ENCODE results near the gene TBRG4. TPM values are rescaled to one million over a fixed set of nuclear protein-coding genes. Genes with fewer than 3 reads are reported as not detected.

TBRG4 gene
- polyA plus RNA-seq, 3 donors: 51.2 to 59.1 (median 54.6) TPM

GRCh38 chr7:45145881-45146280 lies 34.4 kb upstream of the TBRG4 start:
- no peak for DNase-seq (ENCODE audit: low read depth in 3 of 3, low spot score in 2 of 3)

GRCh38 chr7:45143616-45144015 lies 32.1 kb upstream of the TBRG4 start:
- DNase-seq (ENCODE audit: low read depth in 3 of 3, low spot score in 2 of 3): no peak

GRCh38 chr7:45140827-45141226 lies 29.3 kb upstream of the TBRG4 start:
- DNase-seq (ENCODE audit: low read depth in 3 of 3, low spot score in 2 of 3): no peak

DNA sequence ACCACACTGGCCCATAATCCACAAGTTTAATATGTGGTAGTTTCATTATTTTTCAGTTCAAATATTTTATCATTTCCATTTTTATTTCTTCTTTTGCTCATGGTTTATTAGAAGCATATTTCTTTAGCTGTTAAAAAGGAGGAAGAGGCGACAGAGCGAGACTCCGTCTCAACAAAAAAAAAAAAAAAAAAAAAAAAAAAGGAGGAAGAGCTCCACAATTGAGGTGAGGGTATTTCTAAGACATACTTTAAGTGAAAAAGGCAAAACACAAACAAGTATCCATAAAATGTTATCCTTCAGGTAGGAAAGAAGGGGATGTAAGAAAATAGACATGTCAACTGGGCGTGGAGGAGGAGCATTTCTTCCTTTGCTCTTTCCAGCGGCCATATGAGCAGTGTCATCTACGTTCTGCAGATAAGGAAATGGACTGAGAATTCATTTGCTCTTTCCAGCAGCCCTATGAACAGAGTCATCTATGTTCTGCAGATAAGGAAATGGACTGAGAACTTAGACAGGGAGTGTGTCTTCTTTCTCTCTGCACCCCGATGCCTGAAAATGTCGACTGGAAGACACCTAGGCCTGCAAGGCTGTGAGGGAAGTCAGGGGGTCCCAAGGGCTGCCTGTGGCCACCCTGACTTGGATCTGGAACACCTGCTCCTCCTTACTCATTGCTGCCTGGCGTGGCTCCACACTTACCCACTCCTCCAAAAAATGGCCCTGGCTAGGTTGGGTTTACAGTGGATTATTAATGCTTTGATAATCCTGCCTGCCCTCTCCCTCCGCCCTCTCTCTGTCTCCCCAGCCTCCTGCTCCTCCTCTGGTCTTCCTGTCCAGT lies 27.2 kb upstream of the TBRG4 start:
- no peak for DNase-seq (ENCODE audit: low read depth in 3 of 3, low spot score in 2 of 3)

- DNase-seq (ENCODE audit: low read depth in 3 of 3, low spot score in 2 of 3): peak; percentile 54 to 67 (median 55)
Observed at GRCh38 chr7:45136106-45137060, 24.9 kb upstream of the TBRG4 start.

DNA sequence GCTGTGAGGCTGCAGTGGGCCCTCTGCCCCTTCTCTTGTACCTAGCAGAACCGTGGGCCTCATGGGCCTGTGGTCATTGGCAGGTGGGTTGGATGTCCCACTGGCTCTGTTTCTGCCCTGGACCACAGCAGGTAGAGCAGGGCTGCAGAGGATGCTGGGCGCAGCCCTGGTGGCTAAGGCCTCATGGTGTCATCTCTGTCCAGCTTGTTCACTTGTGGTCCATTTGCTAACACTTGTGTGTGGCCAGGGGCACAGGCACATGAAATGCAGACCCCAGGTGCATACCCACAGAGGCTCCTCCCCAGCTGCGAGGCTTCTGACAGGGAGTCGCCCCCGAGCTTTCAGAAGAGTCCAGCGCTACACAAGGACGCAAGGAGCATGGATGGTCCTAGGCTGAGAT lies 22.4 kb upstream of the TBRG4 start:
- no peak for DNase-seq (ENCODE audit: low read depth in 3 of 3, low spot score in 2 of 3)

DNA sequence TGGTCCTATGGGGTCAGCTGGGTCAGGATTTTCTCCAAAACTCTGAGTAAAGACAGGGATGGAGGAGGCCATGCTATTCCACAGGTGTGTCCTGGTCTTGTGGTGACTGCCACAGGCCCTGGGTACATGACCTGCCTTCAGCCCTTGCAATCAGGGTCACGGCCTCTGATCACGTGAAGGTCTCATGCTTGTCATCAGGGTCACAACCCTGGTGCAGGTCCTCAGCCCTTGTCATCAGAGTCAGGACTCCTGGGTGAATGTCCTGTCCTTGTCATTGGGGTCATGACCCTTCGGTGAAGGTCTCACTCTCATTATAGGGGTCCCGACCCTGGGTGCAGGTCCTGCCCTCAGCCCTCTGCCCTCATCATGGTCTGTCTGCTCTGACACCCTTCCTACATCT lies 21.9 kb upstream of the TBRG4 start:
- no peak for DNase-seq (ENCODE audit: low read depth in 3 of 3, low spot score in 2 of 3)

- DNase-seq (ENCODE audit: low read depth in 3 of 3, low spot score in 2 of 3): no peak
Observed at GRCh38 chr7:45132708-45133320, 21.3 kb upstream of the TBRG4 start.

- no peak for DNase-seq (ENCODE audit: low read depth in 3 of 3, low spot score in 2 of 3)
Observed at GRCh38 chr7:45131891-45132290, 20.4 kb upstream of the TBRG4 start.

DNA sequence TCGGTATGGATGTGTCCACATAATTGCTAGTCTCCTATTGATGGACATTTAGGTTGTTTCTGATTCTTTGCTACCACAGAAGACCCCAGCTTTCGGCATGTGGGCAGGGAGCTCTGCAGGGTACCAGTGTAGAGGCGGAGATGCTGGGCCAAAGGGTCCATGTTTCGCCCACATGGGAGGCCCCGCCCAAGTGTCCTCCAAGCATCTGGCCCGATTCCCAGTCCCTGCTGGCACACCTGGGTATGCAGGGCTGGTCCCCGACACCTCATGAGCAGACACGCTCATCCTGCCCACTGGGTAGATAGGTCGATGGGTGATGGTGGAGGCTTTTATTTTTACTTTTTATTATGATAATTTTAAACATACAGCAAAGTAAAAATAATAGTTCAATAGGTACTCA lies 19.4 kb upstream of the TBRG4 start:
- no peak for DNase-seq (ENCODE audit: low read depth in 3 of 3, low spot score in 2 of 3)

DNA sequence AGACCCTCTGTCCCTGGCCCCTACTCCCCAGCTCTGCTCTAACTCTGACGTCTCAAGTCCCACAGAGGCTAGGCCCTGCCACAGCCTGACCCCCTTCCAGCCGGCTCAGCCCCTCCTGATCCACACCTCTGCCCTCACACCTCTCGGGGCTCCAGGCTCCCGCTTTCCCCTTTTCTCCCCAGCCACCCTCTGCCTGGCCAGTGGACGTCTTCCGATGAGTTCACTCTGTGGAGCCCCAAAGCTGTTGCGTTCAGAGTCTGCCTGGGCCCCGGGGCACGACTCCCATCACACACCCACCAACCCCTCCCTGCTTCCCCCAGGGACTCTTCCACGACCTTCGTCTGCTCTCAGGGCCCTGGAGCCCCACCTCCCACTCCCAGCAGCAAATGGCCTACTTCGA lies 18.4 kb upstream of the TBRG4 start:
- no peak for DNase-seq (ENCODE audit: low read depth in 3 of 3, low spot score in 2 of 3)

DNA sequence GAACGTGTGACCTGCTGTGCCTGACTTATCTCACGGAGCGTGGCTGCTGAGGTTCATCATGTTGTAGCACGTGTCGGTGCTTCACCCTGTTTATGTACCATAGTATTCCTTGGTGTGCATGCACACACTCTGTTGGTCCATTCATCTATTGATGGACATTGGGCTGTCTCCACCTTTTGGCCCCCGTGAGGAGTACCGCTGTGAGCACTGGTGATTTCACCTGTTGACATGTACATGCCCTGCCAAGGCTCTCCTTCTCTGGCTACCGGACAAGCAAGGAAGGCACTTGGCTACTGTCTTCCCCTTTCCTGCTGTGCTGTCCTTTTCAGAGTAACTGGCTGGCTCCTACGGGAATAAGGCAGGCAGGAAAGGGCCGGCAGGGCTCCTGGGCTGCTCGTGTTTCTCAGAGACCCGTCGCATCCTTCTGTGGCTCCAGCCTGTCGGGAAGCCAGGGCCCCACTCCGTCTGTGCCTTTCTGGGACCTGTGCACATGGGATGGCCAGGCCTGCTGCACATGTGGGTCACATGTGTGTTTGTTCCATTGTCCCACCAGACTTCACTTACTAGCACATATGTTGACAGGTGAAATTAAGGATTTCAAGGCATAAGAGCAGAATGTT lies 17.8 kb upstream of the TBRG4 start:
- no peak for DNase-seq (ENCODE audit: low read depth in 3 of 3, low spot score in 2 of 3)

- DNase-seq (ENCODE audit: low read depth in 3 of 3, low spot score in 2 of 3): no peak
Observed at GRCh38 chr7:45126920-45127319, 15.4 kb upstream of the TBRG4 start.

GRCh38 chr7:45126201-45126600 lies 14.7 kb upstream of the TBRG4 start:
- no peak for DNase-seq (ENCODE audit: low read depth in 3 of 3, low spot score in 2 of 3)

- DNase-seq (ENCODE audit: low read depth in 3 of 3, low spot score in 2 of 3): no peak
Observed at GRCh38 chr7:45125193-45125904, 13.9 kb upstream of the TBRG4 start.

- no peak for DNase-seq (ENCODE audit: low read depth in 3 of 3, low spot score in 2 of 3)
Observed at GRCh38 chr7:45123913-45124710, 12.6 kb upstream of the TBRG4 start.

DNA sequence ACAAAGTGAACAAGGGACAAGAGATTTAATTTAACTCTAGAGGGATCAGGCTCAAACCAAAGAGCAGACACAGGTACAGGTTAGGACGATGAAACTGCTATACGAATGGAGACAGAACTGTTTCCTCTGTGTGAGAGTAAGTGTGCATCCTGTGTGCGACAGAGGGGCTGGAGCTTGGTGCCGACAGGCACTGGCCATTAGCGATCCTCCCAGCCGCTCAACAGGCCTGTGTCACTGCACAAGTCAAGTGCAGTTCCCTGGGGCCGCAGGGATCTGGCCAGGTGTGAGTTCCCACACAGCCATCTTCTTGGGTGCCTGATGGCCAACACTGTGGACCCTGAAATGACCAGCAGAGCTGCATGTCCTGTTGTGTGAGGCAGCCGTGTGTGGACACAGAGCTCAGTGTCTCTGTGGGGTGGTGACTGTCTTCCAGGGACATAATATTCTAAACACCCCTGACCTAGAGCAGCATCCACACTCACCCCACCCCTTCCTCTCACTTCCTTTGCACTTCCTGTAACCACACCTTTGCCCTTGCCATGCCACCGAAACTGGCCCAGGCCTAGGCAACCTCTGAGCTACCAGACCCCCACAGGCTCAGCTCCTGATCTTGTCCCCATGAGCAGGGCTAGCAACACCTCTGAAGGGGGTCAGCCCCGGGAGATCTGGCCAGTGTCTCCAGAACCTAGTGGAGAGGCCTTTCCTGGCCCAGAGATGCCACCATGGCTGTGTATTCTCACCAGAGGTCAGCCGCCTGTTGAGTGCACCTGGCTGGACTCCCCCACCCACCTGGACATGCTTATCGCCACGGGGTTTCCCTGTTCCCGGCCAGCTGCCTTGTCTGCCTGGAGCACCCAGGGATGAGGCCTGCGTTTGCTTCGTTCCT lies 11.7 kb upstream of the TBRG4 start:
- DNase-seq (ENCODE audit: low read depth in 3 of 3, low spot score in 2 of 3): no peak

GRCh38 chr7:45119550-45119949 lies 8.1 kb upstream of the TBRG4 start:
- DNase-seq (ENCODE audit: low read depth in 3 of 3, low spot score in 2 of 3): no peak

Measured in right renal cortex interstitium (tissue), 3 donors.